GM21717 (cell line): ENCODE measurements around the gene ANXA10.

ENCODE experiments used
- ATAC-seq: cut with Tn5 transposase; IDR thresholded peaks from one replicate; pipeline ENCODE4 v1.9.1; 2021; ENCODE audit warnings: mild to moderate bottlenecking, moderate library complexity; ENCODE audit not compliant: unreplicated experiment

The ANXA10 gene

DNA sequence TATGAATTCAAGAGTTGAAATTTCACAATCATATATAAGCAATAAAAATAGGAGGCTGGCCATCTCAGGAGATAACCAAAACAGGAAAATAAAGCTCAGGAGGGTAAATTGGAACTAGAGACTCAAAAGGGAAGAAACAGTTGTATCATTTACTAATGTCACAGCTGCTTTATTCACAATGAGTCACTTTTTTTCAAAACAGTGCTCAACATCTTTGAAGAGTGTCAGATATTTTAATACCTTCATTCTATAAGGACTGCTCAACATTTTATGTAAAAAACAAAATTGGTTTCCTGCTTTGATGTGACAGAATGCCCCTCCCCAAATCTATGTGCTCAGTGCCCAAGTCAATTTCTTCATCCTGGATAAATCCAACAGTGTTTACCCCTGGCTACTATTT is 128.6 kb downstream of the ANXA10 start:
- no peak for ATAC-seq

- no peak for ATAC-seq
Measured at GRCh38 chr4:168221301-168221700, 129.0 kb downstream of the ANXA10 start.
